ENCODE measurements around the gene EFCAB6. TPM values are rescaled to one million over a fixed set of nuclear protein-coding genes. Genes with fewer than 3 reads are reported as not detected.

The EFCAB6 gene
- total RNA-seq, 1 experiment from 2014 or later = 0.21 TPM

GRCh38 chr22:43753688-43754087, 58.4 kb downstream of the EFCAB6 start:
- POLR2A ChIA-PET = no interaction called here

GRCh38 chr22:43750751-43751150, 61.4 kb downstream of the EFCAB6 start:
- BruUV-seq (replicated peaks) = no TSS peak
- CTCF ChIA-PET = interaction anchor here (0.6 kb wide), 1 partner anchor 209 kb away, joined by 4 read pairs; no protein-coding TSS in a partner anchor
- no peaks in the 10 kb centered on the region for H3K9me3 ChIP-seq (ENCODE audit: control insufficient read depth, insufficient read depth, low read depth, low read length)
- POLR2A ChIA-PET = no interaction called here
- in situ Hi-C loops (cut with HindIII; ENCODE audit: low pct_unique_long_range_greater_than_20kb, low sequenced_read_pairs) = no loop called here
- no peaks in the 10 kb centered on the region for H3K4me1 ChIP-seq (ENCODE audit: control insufficient read depth, insufficient read depth, low read length)
- H3K27me3 ChIP-seq (ENCODE audit: control insufficient read depth, insufficient read depth, low read length) = peaks cover 6% of the 10 kb centered on the region
- ATAC-seq (no peak), DNase-seq (ENCODE audit: low read depth, low spot score) (no peak)
- intact Hi-C loops (cut with micrococcal nuclease; ENCODE audit: unreplicated experiment) = no loop called here
- H3K4me3 ChIP-seq (ENCODE audit: low read depth in 2 of 2, low read length in 2 of 2) = no peak overlapping the region
- no peaks in the 10 kb centered on the region for H3K36me3 ChIP-seq (ENCODE audit: control insufficient read depth, insufficient read depth, low read length)
- TF ChIP-seq POLR2AphosphoS5 (IDR thresholded peaks at IDR 0.05; ENCODE audit: low read depth, low read length) (no peak), REST (IDR thresholded peaks at IDR 0.05; ENCODE audit: insufficient read depth in 1 of 2, low read depth in 2 of 2, low read length in 1 of 2) (no peak), TCF7L2 (IDR thresholded peaks at IDR 0.05; ENCODE audit: low read depth, low read length) (no peak), SIN3A (IDR thresholded peaks at IDR 0.05; ENCODE audit: borderline replicate concordance, insufficient read depth, low read depth, low read length) (no peak), CTCF (IDR thresholded peaks at IDR 0.05) (no peak)
- H3K27ac ChIP-seq (ENCODE audit: low read length) = no peak overlapping the region

More at GRCh38 chr22:43753688-43754087, 58.4 kb downstream of the EFCAB6 start:
- TF ChIP-seq POLR2AphosphoS5 (IDR thresholded peaks at IDR 0.05; ENCODE audit: low read depth, low read length) (no peak), TCF7L2 (IDR thresholded peaks at IDR 0.05; ENCODE audit: low read depth, low read length) (no peak), SIN3A (IDR thresholded peaks at IDR 0.05; ENCODE audit: borderline replicate concordance, insufficient read depth, low read depth, low read length) (no peak)
- ATAC-seq (no peak), DNase-seq (ENCODE audit: low read depth, low spot score) (no peak)
- Histone ChIP-seq H3K4me3 (ENCODE audit: low read depth in 2 of 2, low read length in 2 of 2) (no peak overlapping the region), H3K4me1 (ENCODE audit: control insufficient read depth, insufficient read depth, low read length) (no peaks in the 10 kb centered on the region), H3K27ac (ENCODE audit: low read length) (no peak overlapping the region), H3K27me3 (ENCODE audit: control insufficient read depth, insufficient read depth, low read length) (peaks cover 6% of the 10 kb centered on the region), H3K36me3 (ENCODE audit: control insufficient read depth, insufficient read depth, low read length) (no peaks in the 10 kb centered on the region), H3K9me3 (ENCODE audit: control insufficient read depth, insufficient read depth, low read depth, low read length) (no peaks in the 10 kb centered on the region)
- intact Hi-C loops (cut with micrococcal nuclease; ENCODE audit: unreplicated experiment) = no loop called here
- in situ Hi-C loops (cut with HindIII; ENCODE audit: low pct_unique_long_range_greater_than_20kb, low sequenced_read_pairs) = no loop called here
- CTCF ChIA-PET = no interaction called here
- BruUV-seq (replicated peaks) = no TSS peak

- intact Hi-C loops (cut with micrococcal nuclease; ENCODE audit: unreplicated experiment) = no loop called here
- no peaks in the 10 kb centered on the region for H3K36me3 ChIP-seq (ENCODE audit: control insufficient read depth, insufficient read depth, low read length)
- no peak for TF ChIP-seq CTCF (IDR thresholded peaks at IDR 0.05)
- no peak for TF ChIP-seq SIN3A (IDR thresholded peaks at IDR 0.05; ENCODE audit: borderline replicate concordance, insufficient read depth, low read depth, low read length)
- no peak for TF ChIP-seq REST (IDR thresholded peaks at IDR 0.05; ENCODE audit: insufficient read depth in 1 of 2, low read depth in 2 of 2, low read length in 1 of 2)
- no peak for TF ChIP-seq TCF7L2 (IDR thresholded peaks at IDR 0.05; ENCODE audit: low read depth, low read length)
- TF ChIP-seq POLR2AphosphoS5 (IDR thresholded peaks at IDR 0.05; ENCODE audit: low read depth, low read length) = no peak
- ChIA-PET CTCF (interaction anchor here (0.6 kb wide), 1 partner anchor 303 kb away, joined by 3 read pairs; no protein-coding TSS in a partner anchor), POLR2A (no interaction called here)
- no peak overlapping the region for H3K4me3 ChIP-seq (ENCODE audit: low read depth in 2 of 2, low read length in 2 of 2)
- no TSS peak for BruUV-seq (replicated peaks)
- H3K9me3 ChIP-seq (ENCODE audit: control insufficient read depth, insufficient read depth, low read depth, low read length) = no peaks in the 10 kb centered on the region
- H3K27ac ChIP-seq (ENCODE audit: low read length) = no peak overlapping the region
- no peaks in the 10 kb centered on the region for H3K4me1 ChIP-seq (ENCODE audit: control insufficient read depth, insufficient read depth, low read length)
- in situ Hi-C loops (cut with HindIII; ENCODE audit: low pct_unique_long_range_greater_than_20kb, low sequenced_read_pairs) = no loop called here
- ATAC-seq = no peak
- no peak for DNase-seq (ENCODE audit: low read depth, low spot score)
- H3K27me3 ChIP-seq (ENCODE audit: control insufficient read depth, insufficient read depth, low read length) = peaks cover 6% of the 10 kb centered on the region
Measured at GRCh38 chr22:43749473-43749872, 62.6 kb downstream of the EFCAB6 start.
